Stimulated activated CD8-positive, alpha-beta memory T cell treated with anti-CD3 and anti-CD28 coated beads, Interleukin-4, amount 100 ng/mL, for 4 hours (primary cell): ENCODE data around the gene IVNS1ABP.
A peak's percentile ranks its signal among the peaks of the same experiment; 100 is the strongest.
"Not testable (repeated sequence)": the region's sequence is repeated elsewhere in the genome, so short reads cannot be mapped to it uniquely, and the experiment has no call there.

Experiments used
- DNase-seq, 2 donors: peaks; one replicate each; pipeline ENCODE4 v3.0.0-alpha.2; 2020; ENCODE audit warnings: low read depth in 2 of 2, low spot score in 1 of 2

IVNS1ABP gene

GRCh38 chr1:185317034-185317885 is at the start of gene IVNS1ABP:
Gene IVNS1ABP (minus strand): TSS chr1:185317243. CDS start chr1:185309493, 7,750 bp downstream.
- peak; percentile 89 to 92 for DNase-seq

DNA sequence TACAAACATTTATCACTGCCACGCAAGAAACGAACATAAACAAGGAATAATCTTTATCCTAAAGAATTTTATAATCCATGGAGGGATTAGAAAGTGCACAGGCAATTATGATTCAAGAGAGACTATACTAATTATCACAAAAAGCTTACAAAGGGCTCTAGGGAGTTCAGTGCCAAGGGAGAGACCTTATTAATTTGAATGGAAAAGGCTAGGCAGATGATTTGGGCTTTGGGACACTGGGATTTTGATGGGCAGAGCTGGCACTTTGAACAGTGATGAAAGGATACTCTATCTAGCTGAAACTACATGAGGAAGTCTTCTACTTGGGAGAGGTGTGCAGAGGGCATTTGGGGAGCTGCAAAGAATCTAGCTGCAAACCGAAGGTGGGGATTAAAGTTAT is 48.9 kb upstream of the IVNS1ABP start:
- no peak for DNase-seq

DNA sequence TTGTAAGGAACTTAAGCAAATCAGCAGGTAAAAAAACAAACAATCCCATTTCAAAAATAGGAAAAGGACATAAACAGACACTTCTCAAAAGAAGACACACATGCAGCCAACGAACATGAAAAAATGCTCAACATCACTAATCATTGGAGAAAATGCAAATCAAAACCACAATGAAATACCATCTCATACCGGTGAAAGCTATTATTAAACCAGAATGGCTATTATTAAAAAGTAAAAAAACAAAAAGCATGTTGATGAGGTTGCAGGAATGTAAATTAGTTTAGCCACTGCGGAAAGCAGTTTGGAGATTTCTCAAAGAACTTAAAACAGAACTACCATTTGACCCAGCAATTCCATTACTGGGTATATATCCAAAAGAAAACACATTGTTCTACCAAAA is 47.5 kb upstream of the IVNS1ABP start:
- DNase-seq, result not testable (repeated sequence)

DNA sequence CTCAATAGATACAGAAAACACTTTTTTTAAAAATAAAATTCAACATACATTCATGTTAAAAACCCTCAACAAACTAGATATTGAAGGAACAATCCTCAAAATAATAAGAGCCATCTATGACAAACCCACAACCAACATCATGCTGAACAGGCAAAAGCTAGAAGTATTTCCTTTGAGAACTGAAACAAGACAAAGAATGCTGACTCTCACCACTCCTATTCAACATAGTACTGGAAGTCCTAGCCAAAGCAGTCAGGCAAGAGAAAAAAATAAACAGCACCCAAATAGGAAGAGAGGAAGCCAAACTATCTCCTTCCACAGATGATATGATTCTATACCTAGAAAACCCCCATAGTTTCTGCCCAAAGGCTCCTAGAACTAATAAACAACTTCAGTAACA is 46.2 kb upstream of the IVNS1ABP start:
- DNase-seq, result no peak

GRCh38 chr1:185360714-185361113 is 43.7 kb upstream of the IVNS1ABP start:
- DNase-seq, result no peak

GRCh38 chr1:185358957-185359356 is 41.9 kb upstream of the IVNS1ABP start:
- no peak for DNase-seq

DNA sequence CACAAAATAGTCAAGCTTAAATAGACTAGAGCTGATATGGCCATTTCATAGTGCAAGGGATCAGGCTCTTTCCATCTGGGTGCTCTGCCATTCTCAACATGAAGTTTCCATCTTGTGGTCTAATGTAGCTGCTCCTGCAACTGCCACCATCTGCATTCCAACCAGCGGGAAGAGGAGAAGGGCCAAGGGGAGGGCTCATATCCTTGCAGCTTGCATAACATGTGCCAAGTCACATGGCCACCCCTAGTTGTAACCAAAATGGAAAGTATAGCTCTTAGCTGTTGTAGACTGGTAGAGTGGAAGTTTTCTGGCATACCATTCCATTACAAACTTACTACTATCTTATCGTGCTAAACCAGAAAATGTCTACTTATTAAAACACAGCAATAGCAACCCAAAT is 38.9 kb upstream of the IVNS1ABP start:
- no peak for DNase-seq

GRCh38 chr1:185353124-185353523 is 36.1 kb upstream of the IVNS1ABP start:
- DNase-seq, result no peak

DNA sequence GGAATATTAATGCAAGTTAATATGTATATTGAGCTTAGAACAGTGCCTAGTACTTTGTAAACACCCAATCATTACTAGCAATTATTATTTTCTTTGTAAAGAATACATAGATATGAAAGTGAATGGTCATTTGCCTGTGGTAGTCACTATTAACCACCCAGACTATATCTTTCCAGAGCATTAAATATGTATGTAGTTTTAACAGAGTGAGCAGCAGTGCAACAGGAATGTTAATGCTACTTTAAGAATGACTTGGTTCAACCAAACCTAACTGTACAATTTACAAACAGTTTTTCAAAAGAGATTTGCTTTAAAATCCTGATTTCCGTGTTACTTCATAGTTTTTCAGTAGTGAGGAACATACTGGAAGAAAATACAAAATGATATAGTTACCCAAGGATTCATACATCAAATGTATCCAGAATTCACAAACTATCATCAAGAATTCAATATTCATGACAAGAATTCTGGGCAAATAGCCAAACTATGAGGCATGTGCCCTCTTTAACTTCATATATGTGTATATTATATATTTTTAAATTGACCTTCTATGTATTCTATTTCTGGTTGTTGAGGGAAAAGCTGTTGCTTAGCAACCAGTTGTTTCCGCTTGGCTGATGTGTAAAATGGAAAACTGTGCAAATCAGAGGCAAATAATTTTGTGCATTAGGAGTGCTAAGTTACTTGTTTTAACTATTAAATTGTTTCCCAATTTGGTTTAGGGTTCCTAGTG is 34.9 kb upstream of the IVNS1ABP start:
- DNase-seq, result no peak

GRCh38 chr1:185350027-185350442 is 33.0 kb upstream of the IVNS1ABP start:
- DNase-seq, result no peak

DNA sequence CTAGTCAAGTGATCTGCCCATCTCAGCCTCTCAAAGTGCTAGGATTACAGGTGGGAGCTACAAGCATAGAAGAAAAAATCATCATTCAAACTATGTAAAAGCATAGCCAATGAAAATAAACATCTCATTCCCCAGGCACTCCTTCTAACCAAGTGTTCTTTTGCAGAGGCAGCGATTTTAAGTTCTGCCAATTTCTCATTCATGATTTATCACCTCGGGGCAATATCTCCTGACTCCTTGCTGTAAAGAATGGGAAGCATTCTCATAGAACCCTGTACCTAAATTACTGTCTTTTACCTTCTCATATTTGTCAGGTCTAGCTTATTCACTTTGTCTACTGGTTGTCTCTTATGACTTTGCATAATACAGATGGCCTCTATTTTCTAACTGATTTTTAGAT is 32.5 kb upstream of the IVNS1ABP start:
- DNase-seq, result no peak

- no peak for DNase-seq
Measured at GRCh38 chr1:185348985-185349384, 31.9 kb upstream of the IVNS1ABP start.

DNA sequence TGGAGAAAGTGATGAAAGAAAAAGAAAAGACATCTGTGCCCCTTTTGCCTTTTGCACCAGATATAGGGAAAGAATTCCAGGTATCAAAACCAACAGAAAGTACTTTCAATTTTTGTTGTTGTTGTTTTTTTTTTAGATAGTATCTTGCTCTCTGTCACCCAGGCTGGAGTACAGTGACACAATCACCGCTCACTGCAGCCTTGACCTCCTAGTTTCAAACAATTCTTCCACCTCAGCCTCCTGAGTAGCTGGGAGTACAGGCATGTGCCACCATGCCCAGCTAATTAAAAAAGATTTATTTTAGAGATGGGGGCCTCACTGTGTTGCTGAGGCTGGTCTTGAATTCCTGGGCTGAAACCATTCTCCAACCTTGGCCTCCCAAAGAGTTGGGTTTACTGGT is 31.3 kb upstream of the IVNS1ABP start:
- no peak for DNase-seq

DNA sequence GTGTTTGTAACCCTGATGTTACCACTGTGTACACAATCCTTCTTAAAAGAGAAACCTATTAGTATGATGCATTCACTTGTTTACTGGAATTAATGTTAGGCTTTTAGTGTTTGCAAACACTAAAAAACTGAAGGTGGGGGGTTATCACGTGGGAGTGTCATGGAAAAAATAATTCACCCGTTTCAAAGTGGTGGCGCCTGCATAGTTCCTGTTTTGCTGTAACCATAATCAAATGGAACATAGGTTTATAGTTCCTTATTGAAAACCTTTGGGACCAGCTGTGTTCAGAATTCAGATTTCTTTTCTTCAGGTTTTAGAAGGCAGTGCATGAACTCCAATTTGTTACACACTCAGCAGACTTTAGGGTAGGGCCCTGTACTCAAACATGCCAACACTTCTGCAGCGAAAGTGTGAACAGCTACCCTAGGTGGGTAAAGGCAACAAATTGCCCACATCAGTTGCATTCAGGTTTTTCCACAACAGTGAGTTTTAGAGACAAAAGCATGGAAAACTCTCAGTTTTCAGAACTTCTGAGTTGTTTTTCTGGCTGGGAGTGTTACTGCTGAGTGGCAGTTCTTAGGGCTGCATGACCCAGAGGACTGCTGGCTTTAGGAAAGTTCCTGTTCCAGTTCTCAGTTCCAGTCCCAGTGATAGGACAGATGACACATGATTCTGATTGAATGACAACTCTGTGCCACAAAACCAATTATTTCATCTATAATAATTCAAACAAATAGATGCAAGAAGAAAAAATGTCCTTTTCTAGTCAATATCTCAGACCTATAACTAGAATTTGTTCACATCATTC is 29.1 kb upstream of the IVNS1ABP start:
- DNase-seq, result no peak

GRCh38 chr1:185343306-185343705 is 26.3 kb upstream of the IVNS1ABP start:
- DNase-seq, result no peak

DNA sequence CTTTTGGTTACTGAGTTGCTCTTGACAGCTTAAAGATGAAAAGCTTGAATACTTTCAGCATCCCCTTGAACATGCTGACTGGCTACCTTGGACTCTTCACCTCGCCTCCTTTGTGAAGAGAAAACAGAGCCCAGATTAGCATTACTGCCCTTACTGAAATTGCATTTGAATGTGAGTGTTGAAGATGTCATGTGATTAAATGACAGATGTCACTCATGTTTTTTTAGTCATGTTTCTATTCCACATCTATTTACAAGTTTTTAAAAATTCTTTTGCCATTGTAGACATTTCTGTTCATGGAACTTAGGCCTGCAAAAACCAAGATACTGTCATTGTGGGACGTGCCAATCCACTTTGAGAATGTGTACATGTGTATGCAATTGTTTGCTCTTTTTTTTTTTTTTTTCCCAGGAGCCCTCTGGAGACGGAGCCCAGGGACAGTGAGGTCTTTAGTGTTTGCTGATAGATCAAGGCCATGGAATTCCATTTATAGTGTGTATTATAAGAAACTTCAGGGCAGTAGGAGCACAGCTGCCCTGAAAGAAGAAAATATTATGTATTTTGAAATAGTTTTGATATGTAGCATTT is 25.7 kb upstream of the IVNS1ABP start:
- no peak for DNase-seq

DNA sequence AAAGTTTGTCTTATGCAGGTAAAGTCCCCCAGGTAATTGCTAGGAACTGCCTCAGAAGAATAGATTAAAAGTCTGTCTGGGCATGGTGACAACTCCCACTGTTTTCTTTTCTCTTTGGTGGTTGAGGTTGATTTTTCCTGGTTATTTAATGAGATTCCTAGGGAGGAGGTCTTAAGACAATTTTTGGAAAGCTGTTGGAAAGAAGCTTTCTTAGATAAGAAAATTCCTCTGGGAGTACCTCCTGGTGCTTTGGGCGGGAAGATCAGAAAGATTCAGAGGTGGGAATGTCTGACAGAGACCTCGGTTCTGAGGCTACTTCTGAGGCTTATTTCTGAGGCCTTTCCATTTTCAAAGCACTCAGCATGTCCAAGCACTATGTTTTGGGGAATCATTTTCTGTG is 25.0 kb upstream of the IVNS1ABP start:
- no peak for DNase-seq

DNA sequence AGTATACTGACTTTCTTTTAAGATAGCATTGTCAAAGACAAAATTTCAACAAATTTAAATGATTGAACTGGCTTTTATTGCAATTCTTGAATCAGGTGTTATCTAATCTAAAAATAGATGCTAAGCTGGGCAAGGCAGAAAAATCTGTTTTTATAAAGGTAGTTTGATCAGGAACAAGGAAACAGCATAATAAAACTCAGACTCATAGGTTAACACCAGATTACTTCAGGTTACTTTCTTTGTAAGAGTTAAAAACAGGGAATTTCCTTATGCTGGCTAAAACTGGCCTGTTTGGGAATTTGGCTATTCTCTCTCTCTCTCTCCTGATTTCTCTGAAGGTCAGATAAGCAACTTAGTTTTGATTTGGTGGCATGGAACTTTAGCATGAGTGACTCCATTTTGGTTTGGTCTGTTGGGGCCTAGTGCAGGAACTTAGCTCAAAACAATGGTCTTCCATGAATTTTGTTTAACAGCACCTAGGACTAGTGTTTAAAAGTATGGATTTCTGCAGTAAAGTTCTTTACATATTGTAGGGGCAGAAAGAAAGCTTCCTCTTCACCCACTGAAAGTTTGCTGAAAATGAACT is 24.2 kb upstream of the IVNS1ABP start:
- DNase-seq, result no peak

DNA sequence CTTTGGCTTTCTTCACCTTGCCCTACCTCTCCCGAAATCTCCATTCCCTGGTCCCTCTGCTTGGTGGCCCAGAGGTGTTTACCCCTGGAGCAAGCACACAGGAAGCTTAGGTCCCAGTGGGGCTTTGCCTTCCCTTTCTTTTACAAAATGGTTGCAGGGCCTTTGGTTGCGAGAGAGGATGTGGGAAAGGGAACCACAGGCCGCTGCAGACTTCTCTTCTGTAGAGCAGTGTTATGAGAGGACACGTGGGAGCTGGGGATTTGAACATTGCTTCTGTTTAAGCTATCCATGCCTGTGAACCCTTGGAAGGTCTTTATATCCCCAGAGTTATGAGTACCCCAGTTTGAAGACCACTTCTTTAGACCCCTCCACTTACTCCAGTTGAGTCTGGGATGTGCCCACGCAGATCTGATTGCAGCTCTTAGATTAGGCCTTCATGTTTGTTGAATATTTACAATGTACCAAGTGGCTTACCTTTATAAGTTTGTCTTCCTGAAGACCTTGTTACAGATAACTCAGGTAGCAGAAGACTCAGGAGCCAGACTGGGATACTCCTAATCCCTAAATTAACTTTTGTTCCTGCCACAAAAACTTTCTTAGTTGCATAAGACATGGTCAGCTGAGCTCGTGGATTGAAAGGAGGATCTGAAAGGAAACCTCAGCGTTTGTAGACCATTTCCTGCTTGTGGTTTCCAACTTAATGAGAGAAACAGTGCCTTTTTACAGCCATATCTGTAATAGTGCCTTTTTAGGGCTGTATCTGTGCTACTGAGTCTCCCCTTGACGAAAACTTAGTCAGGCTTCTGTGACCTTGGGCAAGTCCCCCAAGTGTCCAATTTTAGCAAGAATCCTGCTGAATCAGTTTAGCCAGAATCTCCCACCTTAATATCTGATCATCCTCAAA is 21.9 kb upstream of the IVNS1ABP start:
- DNase-seq, result peak in 1 of 2 donors; percentile 11

DNA sequence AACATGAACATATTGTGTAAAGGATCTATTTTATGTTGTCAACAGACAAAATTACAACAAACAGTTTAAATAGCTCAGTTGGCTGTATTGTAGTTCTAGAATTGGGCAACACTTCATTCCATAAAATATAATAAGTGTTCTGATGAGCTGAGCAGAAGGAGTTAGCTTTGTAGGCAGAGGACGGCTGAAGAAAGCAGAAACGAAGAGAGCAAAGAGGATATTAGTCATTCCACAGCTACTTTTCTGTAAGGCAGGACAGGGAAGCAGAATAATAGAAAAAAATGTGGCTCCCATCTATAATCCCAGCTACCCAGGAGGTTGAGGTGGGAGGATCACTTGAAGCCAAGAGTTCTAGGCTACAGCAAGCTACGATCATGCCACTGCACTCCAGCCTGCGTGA is 20.2 kb upstream of the IVNS1ABP start:
- no peak for DNase-seq
